Measurements from ENCODE around the gene RAB11A.

DNA sequence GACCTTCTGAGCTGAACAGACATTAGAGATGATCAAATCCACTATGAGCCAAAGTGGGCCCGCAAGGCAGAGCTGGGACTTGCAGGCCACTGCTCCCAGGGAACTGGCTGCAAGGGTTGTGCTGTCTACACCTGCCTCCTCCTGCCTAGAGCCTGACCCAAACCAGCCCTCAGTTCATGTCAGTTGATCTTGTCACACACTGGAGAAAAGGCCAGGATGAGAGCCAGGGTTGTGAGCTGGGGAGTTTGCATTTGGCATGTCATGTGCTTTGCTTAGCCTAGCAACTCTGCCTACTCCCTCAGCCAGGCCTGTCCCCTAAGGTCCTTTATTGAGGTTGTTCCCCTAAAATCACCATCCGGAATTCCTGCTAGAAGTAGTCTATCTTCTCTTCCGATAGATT is 67.8 kb downstream of the RAB11A start:
- TF ChIP-seq YY1 (IDR thresholded peaks at IDR 0.05; ENCODE audit: borderline replicate concordance in 1 of 3, control insufficient read depth in 1 of 3, extremely low read depth in 1 of 3, insufficient read depth in 3 of 3, insufficient read length in 1 of 3, insufficient replicate concordance in 2 of 3, low read depth in 1 of 3, low read length in 2 of 3) (no peak), GATAD2B (IDR thresholded peaks at IDR 0.05; ENCODE audit: borderline replicate concordance) (no peak), RBBP5 (IDR thresholded peaks at IDR 0.05; ENCODE audit: borderline replicate concordance, insufficient read depth, low read length, poor library complexity, severe bottlenecking) (no peak), POLR2A (conservative IDR thresholded peaks at IDR 0.05) (no peak), CREM (IDR thresholded peaks at IDR 0.05; ENCODE audit: low read depth) (no peak), NRF1 (conservative IDR thresholded peaks at IDR 0.05 in 1 of 2, IDR thresholded peaks at IDR 0.05 in 1 of 2) (no peak), GATA2 (CRISPR knock-in tag; IDR thresholded peaks at IDR 0.05) (no peak), PRPF4 (IDR thresholded peaks at IDR 0.05; ENCODE audit: insufficient read depth, low read depth, low read length, poor library complexity, severe bottlenecking) (no peak), ZNF274 (IDR thresholded peaks at IDR 0.05; ENCODE audit: borderline replicate concordance, low read depth, low read length) (no peak)
- TF ChIP-seq, protein P1, sequence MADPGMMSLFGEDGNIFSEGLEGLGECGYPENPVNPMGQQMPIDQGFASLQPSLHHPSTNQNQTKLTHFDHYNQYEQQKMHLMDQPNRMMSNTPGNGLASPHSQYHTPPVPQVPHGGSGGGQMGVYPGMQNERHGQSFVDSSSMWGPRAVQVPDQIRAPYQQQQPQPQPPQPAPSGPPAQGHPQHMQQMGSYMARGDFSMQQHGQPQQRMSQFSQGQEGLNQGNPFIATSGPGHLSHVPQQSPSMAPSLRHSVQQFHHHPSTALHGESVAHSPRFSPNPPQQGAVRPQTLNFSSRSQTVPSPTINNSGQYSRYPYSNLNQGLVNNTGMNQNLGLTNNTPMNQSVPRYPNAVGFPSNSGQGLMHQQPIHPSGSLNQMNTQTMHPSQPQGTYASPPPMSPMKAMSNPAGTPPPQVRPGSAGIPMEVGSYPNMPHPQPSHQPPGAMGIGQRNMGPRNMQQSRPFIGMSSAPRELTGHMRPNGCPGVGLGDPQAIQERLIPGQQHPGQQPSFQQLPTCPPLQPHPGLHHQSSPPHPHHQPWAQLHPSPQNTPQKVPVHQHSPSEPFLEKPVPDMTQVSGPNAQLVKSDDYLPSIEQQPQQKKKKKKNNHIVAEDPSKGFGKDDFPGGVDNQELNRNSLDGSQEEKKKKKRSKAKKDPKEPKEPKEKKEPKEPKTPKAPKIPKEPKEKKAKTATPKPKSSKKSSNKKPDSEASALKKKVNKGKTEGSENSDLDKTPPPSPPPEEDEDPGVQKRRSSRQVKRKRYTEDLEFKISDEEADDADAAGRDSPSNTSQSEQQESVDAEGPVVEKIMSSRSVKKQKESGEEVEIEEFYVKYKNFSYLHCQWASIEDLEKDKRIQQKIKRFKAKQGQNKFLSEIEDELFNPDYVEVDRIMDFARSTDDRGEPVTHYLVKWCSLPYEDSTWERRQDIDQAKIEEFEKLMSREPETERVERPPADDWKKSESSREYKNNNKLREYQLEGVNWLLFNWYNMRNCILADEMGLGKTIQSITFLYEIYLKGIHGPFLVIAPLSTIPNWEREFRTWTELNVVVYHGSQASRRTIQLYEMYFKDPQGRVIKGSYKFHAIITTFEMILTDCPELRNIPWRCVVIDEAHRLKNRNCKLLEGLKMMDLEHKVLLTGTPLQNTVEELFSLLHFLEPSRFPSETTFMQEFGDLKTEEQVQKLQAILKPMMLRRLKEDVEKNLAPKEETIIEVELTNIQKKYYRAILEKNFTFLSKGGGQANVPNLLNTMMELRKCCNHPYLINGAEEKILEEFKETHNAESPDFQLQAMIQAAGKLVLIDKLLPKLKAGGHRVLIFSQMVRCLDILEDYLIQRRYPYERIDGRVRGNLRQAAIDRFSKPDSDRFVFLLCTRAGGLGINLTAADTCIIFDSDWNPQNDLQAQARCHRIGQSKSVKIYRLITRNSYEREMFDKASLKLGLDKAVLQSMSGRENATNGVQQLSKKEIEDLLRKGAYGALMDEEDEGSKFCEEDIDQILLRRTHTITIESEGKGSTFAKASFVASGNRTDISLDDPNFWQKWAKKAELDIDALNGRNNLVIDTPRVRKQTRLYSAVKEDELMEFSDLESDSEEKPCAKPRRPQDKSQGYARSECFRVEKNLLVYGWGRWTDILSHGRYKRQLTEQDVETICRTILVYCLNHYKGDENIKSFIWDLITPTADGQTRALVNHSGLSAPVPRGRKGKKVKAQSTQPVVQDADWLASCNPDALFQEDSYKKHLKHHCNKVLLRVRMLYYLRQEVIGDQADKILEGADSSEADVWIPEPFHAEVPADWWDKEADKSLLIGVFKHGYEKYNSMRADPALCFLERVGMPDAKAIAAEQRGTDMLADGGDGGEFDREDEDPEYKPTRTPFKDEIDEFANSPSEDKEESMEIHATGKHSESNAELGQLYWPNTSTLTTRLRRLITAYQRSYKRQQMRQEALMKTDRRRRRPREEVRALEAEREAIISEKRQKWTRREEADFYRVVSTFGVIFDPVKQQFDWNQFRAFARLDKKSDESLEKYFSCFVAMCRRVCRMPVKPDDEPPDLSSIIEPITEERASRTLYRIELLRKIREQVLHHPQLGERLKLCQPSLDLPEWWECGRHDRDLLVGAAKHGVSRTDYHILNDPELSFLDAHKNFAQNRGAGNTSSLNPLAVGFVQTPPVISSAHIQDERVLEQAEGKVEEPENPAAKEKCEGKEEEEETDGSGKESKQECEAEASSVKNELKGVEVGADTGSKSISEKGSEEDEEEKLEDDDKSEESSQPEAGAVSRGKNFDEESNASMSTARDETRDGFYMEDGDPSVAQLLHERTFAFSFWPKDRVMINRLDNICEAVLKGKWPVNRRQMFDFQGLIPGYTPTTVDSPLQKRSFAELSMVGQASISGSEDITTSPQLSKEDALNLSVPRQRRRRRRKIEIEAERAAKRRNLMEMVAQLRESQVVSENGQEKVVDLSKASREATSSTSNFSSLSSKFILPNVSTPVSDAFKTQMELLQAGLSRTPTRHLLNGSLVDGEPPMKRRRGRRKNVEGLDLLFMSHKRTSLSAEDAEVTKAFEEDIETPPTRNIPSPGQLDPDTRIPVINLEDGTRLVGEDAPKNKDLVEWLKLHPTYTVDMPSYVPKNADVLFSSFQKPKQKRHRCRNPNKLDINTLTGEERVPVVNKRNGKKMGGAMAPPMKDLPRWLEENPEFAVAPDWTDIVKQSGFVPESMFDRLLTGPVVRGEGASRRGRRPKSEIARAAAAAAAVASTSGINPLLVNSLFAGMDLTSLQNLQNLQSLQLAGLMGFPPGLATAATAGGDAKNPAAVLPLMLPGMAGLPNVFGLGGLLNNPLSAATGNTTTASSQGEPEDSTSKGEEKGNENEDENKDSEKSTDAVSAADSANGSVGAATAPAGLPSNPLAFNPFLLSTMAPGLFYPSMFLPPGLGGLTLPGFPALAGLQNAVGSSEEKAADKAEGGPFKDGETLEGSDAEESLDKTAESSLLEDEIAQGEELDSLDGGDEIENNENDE (IDR thresholded peaks at IDR 0.05; ENCODE audit: low read depth, low read length): no peak
- TF ChIP-seq, protein P2, sequence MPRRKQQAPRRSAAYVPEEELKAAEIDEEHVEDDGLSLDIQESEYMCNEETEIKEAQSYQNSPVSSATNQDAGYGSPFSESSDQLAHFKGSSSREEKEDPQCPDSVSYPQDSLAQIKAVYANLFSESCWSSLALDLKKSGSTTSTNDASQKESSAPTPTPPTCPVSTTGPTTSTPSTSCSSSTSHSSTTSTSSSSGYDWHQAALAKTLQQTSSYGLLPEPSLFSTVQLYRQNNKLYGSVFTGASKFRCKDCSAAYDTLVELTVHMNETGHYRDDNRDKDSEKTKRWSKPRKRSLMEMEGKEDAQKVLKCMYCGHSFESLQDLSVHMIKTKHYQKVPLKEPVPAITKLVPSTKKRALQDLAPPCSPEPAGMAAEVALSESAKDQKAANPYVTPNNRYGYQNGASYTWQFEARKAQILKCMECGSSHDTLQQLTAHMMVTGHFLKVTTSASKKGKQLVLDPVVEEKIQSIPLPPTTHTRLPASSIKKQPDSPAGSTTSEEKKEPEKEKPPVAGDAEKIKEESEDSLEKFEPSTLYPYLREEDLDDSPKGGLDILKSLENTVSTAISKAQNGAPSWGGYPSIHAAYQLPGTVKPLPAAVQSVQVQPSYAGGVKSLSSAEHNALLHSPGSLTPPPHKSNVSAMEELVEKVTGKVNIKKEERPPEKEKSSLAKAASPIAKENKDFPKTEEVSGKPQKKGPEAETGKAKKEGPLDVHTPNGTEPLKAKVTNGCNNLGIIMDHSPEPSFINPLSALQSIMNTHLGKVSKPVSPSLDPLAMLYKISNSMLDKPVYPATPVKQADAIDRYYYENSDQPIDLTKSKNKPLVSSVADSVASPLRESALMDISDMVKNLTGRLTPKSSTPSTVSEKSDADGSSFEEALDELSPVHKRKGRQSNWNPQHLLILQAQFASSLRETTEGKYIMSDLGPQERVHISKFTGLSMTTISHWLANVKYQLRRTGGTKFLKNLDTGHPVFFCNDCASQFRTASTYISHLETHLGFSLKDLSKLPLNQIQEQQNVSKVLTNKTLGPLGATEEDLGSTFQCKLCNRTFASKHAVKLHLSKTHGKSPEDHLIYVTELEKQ (CRISPR knock-in tag; IDR thresholded peaks at IDR 0.05): no peak

All from K562 (cell line).